NCI-H2029 (cell line): Measurements from ENCODE around the gene GSTT2B.
"Not testable (repeated sequence)": the region's sequence is repeated elsewhere in the genome, so short reads cannot be mapped to it uniquely, and the experiment has no call there.

Experiments
- DNase-seq: peaks from one replicate; lab custom pipeline; 2025; lab: John Stamatoyannopoulos, UW

Gene GSTT2B, protein sequence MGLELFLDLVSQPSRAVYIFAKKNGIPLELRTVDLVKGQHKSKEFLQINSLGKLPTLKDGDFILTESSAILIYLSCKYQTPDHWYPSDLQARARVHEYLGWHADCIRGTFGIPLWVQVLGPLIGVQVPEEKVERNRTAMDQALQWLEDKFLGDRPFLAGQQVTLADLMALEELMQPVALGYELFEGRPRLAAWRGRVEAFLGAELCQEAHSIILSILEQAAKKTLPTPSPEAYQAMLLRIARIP

DNA sequence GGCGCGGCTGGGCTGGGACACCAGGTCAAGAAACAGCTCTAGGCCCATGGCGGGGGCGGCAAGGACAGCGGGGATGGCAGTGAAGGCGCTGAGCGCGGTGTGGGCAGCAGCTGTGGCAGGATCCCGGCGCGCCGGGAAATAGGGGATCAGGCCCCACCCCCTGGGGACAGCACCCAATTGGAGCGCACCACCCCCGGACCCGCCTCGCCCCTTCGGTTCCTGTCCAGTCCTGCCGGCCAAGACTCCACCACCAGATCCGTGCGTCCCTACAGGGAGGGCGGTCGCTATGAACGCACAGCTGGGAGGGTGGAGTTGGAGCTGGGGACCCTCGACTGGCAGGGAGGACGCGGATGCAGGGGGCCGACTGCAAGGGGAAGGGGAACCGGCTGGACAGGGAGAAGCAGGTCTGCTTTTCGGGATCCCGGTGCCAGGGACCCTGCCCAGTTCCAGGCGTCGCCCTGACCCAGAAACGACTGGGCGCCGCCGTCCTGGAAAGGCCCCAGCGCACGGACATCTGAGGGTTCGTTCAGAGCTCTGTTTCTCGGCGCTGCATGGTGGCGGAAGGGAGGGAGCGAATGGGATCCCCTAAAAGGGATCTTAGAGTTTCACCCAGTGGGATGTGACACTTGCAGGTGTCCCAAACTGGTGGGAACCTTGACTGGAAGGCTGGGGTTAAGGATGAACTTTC lies at the start of gene GSTT2B:
Gene GSTT2B, minus strand, starts transcription at position 112 of the 688 bp plus-strand sequence. Its CDS starts 64 bp downstream, at position 48.
- not testable (repeated sequence) for DNase-seq

- DNase-seq = no peak
Measured at GRCh38 chr22:24010018-24010391, 49.0 kb upstream of the GSTT2B start.

DNA sequence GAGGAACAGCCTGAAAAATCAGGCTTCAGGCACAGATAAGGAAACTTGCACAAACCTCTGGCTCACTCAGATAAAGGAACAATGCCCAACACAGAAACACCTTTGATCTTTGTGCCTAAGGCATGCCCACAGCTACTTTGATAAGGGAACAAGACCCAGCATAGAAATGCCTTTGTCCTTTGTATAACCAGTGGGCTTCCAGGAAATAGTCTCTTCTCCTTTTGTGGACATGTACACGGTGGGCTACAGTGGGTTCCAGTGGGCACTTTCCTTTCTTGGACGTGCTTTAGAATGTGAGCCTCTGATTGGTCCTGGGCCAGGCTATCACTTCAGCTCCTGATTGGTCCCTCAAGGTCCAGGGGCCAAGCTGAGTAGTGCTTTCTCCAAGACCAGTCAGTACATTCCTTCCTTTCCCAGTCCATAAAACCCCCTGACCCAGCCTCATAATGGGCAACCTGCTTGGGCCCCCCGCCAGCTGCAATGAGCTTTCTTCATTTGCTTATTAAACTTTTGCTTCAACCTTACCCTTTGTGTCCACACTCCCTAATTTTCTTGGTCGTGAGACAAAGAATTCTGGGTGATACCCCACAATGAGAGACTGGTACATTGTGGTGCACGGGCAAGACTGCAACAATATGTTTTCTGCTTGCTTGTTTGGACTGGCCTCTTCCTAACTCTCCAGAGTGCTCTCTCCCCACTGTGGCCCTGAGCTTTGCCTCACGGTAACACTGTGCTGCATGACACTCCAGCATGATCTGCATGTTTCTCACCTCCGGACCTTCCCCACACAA lies 48.4 kb upstream of the GSTT2B start:
- no peak for DNase-seq

DNA sequence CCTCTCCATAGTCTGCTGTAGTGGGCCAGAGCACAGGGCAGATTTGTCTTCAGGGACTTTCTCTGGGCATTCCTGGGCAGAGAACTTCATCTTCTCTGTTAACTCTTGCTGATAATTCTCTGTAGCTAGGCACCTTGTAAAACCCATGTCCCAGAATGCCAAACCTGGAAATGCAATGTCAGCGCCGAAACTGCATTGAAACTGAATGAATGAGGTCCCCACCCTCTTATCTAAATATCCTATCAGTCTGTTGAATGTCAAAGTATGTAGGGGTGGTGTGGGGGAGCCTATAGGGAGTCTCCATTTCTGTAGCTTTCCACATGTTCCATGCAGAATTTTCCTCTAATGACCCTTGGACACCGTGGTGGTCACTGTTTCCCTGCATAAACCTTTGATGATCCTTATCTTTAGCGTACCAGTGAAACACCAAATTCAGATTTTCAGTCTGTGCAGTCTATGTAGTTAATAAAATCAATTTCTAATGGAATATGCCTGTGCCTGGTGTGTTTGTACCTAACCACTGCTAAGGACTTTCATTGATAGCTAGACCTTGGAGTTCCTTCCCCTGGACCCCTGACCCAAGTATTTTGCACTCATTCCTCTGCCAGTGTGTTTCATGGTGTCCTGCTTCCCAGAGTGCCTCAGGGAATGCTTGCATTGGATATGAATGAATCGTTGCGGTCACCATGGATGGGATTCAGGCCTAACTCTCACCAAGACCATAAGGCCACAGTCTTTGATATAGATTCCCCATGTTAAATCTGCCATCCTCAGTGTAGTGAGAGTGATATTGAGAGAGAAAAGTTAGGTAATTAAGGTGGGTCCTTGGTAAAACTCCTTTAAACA lies 47.6 kb upstream of the GSTT2B start:
- no peak for DNase-seq

- no peak for DNase-seq
Measured at GRCh38 chr22:24008022-24008283, 47.0 kb upstream of the GSTT2B start.

DNA sequence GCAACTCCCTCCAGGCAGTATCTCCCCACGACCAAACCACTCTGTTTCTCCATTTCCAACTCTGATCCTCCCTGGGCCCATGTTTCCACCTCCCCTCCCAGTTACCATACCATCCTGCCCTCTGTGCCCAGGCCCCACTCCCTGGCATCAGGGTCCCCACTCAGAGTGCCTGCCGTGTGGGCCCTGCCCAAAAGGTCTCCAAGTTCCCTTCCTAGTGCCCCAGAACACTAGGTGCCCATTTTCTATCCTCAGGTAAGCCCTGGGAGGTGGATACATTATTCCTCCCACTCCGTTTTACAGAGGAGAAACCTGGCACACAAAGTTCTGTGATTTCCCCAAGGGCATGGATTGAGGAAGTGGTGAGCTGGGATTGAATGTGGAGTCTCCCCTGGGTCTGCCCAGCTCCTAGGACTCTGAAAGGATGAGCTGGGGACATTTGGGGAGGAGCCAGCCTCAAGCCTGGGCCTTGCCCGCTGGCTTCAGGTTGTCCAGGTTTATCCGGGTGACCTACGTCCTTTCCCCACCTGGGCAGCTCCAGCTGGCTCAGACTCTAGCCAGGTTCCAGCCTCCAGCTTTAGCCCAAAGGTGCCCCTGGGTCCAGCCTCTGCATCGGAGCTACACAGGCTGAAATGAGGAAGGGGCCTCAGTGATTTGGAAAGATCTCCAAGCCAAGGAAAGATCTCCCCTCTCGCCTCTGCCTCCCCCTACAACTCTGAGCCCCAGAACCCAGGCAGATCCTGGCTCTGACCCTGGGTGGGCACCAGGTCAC lies 46.4 kb upstream of the GSTT2B start:
- no peak for DNase-seq

- no peak for DNase-seq
Measured at GRCh38 chr22:24006914-24007214, 45.9 kb upstream of the GSTT2B start.

GRCh38 chr22:24006207-24006913 lies 45.4 kb upstream of the GSTT2B start:
- no peak for DNase-seq

GRCh38 chr22:24005201-24005600 lies 44.2 kb upstream of the GSTT2B start, which contains the start of gene GSTT4:
TSS of gene GSTT4 (minus strand) at chr22:24005453. CDS start at chr22:24005356, 97 bp downstream.
- DNase-seq = no peak

DNA sequence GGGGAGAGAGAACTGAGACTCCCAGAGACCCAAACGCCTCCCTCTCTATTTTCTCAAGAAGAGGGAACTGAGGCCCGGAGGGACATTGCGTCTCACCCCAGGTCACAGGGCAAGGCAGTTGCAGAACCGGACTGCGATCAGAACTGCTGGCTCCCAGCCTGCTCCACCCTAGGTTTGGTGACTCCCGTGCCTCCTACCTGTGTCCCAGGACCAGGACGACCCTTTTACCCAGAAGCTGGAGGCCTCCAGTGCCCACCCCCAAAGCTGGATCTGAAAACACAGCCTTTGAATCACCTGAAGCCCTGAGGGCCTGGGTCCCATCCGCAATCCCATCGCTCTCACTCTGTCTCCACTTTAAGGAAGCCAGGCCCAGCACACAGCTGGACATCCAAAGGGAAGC lies 42.9 kb upstream of the GSTT2B start:
- DNase-seq = no peak

DNA sequence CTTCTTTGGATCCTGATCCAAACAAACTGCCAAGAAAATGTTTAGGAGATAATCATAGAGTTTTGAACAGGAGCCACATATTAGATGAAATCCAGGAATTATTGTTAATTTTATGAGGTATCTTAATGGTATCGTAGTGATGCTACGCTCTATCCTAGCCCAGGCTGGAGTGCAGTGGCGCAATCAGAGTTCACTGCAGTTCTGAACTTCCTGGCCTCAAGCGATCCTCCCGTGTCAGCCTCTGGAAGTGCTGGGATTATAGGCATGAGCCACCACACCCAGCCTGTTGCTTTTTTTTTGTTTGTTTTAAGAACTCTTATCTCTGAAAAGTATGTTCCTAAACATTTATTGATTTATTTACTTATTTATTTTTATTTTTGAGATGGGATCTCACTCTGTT lies 41.9 kb upstream of the GSTT2B start:
- DNase-seq = no peak

GRCh38 chr22:24002272-24002671 lies 41.3 kb upstream of the GSTT2B start:
- DNase-seq = no peak

DNA sequence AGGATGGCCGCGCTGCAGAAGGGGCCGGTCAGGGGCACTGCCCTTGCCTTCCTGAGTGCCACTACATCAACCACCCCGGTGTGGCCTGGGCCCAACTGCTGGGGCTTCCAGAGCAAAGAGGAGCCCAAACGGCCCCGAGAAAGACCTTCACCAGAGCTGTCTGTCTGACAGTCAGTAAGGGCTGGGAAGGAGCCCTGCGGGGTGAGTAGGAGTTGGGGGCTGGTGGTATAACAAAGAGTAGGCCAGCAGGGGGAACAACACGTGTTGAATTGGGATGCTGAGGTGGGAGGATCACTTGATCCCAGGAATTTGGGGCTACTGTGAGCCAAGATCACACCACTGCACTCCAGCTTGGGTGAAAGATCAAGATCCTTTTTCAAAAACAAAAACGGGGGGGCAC lies 40.3 kb upstream of the GSTT2B start:
- no peak for DNase-seq

DNA sequence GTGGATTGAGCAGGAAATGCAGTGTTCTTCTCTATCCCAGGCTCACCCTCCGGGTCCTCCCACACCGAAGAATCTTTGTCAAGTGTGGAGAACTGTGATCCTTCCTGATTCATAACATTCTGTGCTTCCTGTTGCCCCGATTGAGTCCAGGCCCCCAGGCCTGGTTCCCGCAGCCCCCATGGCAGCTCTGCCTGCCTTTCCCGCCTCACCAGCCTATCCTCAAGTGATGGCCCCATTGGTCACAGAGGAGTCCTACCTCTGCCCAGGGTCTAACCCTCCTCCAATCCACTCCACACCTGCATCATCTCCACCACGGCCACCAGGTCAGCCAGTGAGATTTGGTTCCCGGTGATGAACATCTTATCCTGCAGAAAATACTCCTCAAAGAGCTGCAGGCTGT lies 38.8 kb upstream of the GSTT2B start:
- DNase-seq = not testable (repeated sequence)

DNA sequence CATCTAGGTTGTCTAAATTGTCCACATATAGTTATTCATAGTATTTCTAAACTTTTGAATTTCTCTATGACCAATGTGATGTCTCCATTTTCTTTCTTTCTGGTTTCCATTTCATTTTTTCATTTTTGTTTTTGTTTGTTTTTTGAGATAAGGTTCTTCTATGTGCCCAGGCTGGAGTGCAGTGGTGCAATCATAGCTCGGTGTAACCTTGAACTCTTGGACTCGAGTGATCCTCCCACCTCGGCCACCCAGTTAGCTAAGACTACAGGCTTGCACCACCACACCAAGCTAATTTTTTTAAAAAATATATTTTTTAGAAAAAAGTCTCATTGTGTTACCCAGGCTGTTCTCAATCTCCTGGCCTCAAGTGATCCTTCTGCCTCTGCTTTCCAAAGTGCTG lies 36.1 kb upstream of the GSTT2B start:
- DNase-seq = no peak

DNA sequence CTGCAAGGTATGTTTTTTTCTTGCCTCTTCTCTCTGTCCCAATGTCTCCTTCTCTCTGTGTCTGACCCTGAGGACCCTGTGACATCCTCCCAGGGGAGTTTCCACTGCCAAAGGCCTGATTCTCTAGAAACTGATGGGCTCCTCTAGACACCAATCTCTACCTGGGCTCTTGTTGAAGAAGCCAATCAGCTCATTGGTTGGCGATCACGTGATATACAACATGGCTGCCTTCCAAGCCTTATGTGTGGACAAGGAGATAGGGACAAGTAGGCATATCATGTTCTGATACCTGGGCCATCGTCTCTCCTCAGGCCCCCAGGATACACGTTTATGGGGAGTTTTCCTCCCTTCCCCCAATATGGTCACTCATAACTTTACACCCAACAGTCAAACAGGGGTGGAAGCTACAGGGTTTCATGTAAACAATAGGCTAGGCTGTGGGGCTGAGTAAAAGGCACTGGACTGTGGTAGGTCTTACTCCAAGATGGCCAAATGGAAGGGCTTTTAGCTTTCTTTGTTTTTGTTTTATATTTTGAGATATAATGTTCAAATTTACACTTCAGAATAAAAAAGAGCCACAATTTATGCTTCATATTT lies 32.7 kb upstream of the GSTT2B start:
- peak; percentile 12 for DNase-seq

DNA sequence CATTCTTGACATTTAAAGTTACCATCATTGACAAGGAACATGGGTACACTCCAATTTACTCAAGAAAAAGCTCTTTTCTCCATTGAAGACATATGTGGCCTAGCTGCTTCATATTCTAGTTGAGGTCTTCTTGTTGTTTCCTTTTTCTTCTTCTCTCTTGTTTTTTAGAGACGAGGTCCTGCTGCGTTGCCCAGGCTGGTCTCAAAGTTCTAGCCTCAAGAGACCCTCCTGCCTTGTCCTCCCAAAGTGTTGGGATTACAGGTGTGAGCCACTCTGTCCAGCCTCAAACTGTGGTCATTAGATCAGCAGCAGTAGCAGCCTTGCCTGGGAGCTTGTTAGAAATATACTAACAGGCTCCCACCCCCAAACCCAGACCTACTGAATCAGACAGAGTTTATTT lies 32.1 kb upstream of the GSTT2B start:
- DNase-seq = not testable (repeated sequence)

DNA sequence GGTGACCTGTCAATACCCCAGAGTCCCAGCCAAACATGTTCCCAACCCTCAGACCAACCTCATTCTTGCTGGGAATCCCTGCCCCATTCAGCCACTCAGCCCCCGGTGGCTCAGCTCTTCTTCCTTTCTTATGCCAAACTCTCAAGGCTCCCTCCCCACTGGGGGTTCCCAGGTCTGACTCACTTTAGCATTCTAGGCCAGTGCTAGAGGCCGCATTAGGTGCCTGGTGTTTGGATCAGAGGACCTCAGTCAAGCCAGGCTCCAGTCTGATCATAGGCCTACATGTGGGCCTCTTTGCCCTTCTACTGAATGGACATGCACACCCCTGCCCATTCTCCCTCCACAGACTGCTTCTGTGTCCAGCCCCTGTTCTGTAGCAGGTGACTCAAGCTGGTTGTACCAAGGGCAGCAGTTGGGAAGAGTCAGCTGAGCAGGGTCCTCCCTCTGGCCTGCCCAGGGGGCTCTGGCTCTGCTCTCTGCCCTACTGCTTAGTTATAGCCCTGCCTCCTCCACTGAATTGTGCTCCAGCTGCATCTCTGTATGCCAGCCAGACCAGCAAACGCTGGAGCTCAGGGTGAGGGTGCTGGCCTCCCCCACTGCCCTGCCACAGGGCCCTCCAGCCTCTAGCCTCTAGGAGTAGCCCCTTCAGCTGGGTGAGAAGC lies 28.7 kb upstream of the GSTT2B start:
- DNase-seq = not testable (repeated sequence)

GRCh38 chr22:23986538-23987178 lies 25.7 kb upstream of the GSTT2B start:
- not testable (repeated sequence) for DNase-seq

DNA sequence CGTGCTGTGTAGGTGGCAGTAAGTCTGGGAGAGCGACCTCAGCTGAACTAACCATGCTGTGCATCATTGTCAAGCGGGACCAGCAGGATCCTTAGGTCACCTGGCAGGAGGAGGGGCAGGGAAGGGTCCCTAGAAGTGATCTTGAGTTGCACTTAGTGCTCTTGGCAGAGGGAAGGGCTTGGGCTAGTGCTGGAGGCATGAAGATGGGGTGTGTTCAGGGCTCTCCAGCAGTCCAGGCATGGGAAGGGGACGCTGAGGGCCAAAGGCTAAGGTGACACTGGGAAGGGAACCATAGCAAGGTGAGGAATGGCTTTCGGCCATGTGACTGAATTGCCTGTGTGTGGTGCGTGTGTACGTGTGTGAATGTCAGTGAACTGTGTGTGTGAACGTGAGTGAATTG lies 25.1 kb upstream of the GSTT2B start:
- DNase-seq = not testable (repeated sequence)
